AG04450 (cell line): ENCODE measurements around the gene FAM83C. TPM values are rescaled to one million over a fixed set of nuclear protein-coding genes. Genes with fewer than 3 reads are reported as not detected.

ENCODE experiments used
- CTCF ChIA-PET: fragments of 300-600, 350-600 bp; formaldehyde crosslinking; extraction: SDS; loops from one replicate; lab custom pipeline; 2022; ENCODE audit warnings: antibody characterized with exemption, inconsistent platforms; lab: Charles Lee
- POLR2A ChIA-PET: fragments of 350-600 bp; formaldehyde crosslinking; extraction: SDS; loops from one replicate; lab custom pipeline; 2021; ENCODE audit warnings: antibody characterized with exemption, inconsistent platforms; lab: Yijun Ruan, JAX
- DNase-seq: peaks from one replicate; pipeline ENCODE4 v3.0.0-alpha.2; 2011; ENCODE audit warnings: low read depth, low spot score
- H3K27ac ChIP-seq: one replicate; pipeline ENCODE4 v1.5.1; 2012; ENCODE audit warnings: low read depth, low read length, control low read depth
- H3K27me3 ChIP-seq: one replicate; pipeline ENCODE4 v1.6.0; 2012; ENCODE audit warnings: low read length; ENCODE audit not compliant: control insufficient read depth, insufficient read depth
- H3K4me3 ChIP-seq: 2 replicates; pipeline ENCODE4 v1.5.1; 2011; ENCODE audit warnings: mild to moderate bottlenecking, low read depth, low read length, control low read depth
- H3K9me3 ChIP-seq: 2 replicates; pipeline ENCODE4 v1.5.1; 2012; ENCODE audit warnings: low read length; ENCODE audit not compliant: control insufficient read depth, insufficient read depth
- polyA plus RNA-seq: library from polyadenylated mRNA; depleted of rRNA; stranded (reverse); fragments of >200 nt; gene quantifications from 2 replicates; pipeline ENCODE4 v1.2.3, GENCODE V29; 2011
- TF ChIP-seq, protein P1 (sequence below): IDR thresholded peaks from 2 replicates; pipeline ENCODE4 v1.5.1; 2011; ENCODE audit warnings: low read depth, low read length, control low read depth, inconsistent platforms

Gene FAM83C
- polyA plus RNA-seq, 1 experiment = not detected

DNA sequence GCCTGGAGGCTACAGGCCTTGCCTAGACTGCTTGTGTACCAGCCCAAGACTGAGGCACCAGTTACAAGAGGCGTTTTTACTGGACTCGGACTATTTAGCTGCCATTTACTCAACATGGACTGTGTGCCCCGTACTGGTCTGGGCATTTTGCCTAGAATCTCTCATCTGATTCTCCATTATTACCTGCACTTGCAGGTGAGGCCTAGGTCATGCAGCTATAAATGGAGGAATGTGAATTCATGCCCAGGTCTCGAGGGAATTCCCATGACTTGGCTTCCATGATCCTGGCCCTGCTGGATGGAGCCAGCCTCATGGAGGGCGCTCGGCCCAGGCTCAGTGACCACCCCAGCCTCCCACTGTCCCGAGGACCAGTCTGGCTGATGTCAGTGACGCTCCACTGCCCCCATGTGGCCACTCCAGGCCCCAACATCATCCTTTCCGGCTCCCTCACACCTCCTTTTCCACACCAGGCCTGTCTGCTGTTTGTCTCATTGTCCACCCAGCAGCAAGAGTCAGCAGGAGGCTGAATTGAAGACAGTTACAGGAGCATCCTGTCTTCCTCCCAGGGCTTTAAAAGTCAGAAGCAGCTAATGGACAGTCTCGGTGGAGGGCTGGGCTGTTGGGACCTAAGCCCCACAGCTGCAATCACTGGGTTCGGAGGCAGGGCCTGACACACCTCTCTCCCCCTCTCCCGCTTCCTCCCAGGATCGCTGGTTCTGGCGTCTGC lies 23.0 kb downstream of the FAM83C start:
- no peak overlapping the region for H3K4me3 ChIP-seq
- H3K27ac ChIP-seq = no peak overlapping the region
- CTCF ChIA-PET = interaction anchor here (0.6 to 4.8 kb wide), 21 partner anchors 13 to 1303 kb away, joined by 3 to 37 read pairs (median 4); partner anchors contain the start of genes EDEM2, EIF6 and GGT7

DNA sequence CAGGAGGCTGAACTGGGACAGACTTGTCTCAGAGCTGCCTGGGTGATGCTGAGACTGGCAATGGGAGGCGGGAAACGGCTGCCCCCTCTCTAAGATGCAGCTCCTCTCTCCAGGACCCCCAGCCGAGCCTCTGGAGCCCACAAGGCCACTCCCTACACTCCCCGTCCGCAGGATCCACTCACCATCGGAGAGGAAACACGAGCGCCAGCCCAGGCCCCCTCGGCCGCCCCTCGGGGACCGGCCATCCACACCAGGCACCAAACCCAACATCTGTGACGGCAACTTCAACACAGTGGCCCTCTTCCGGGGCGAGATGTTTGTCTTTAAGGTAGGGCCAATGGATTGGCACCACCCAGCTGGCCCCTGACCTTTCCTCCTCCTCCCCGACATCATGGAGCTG lies 25.1 kb downstream of the FAM83C start:
- CTCF ChIA-PET = interaction anchor here (4.2 to 4.8 kb wide), 2 partner anchors 122 to 171 kb away, joined by 33 to 37 read pairs; no protein-coding TSS in a partner anchor
- Histone ChIP-seq H3K27ac (no peak overlapping the region), H3K4me3 (no peak overlapping the region), H3K9me3 (no peaks in the 10 kb centered on the region; the same call in 1 of the 2 replicates), H3K27me3 (no peaks in the 10 kb centered on the region)
- TF ChIP-seq, protein P1, sequence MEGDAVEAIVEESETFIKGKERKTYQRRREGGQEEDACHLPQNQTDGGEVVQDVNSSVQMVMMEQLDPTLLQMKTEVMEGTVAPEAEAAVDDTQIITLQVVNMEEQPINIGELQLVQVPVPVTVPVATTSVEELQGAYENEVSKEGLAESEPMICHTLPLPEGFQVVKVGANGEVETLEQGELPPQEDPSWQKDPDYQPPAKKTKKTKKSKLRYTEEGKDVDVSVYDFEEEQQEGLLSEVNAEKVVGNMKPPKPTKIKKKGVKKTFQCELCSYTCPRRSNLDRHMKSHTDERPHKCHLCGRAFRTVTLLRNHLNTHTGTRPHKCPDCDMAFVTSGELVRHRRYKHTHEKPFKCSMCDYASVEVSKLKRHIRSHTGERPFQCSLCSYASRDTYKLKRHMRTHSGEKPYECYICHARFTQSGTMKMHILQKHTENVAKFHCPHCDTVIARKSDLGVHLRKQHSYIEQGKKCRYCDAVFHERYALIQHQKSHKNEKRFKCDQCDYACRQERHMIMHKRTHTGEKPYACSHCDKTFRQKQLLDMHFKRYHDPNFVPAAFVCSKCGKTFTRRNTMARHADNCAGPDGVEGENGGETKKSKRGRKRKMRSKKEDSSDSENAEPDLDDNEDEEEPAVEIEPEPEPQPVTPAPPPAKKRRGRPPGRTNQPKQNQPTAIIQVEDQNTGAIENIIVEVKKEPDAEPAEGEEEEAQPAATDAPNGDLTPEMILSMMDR = no peak
- POLR2A ChIA-PET = interaction anchor here (0.7 to 0.8 kb wide), 2 partner anchors 11 to 118 kb away, joined by 3 to 4 read pairs; partner anchors contain the start of gene MMP24OS
- DNase-seq = no peak

More for the DNA sequence above, 23.0 kb downstream of the FAM83C start:
- TF ChIP-seq, protein P1 = peak; percentile 84
- Histone ChIP-seq H3K9me3 (no peaks in the 10 kb centered on the region; the same call in 1 of the 2 replicates), H3K27me3 (no peaks in the 10 kb centered on the region)
- no peak for DNase-seq
- POLR2A ChIA-PET = no interaction called here

DNA sequence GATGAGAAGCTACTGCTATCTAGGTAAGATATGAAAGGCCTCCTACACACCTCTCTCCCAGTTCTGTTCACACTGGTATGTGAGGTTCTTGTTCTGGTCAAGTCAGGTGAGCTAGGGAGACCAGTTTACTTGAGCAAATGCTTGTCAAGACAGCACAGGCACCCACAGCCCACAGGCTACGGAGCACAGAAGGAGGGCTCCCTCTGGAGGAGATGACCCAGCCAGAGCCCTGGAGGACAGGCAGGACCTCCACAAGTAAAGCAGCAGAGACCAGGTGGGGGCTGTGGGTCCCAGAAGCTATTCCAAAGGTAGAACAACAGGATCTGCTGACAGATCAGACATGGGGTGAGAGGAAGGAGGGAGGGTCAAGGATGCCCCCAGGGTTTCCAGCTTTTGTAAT lies 27.5 kb downstream of the FAM83C start:
- POLR2A ChIA-PET = interaction anchor here (0.5 kb wide), 1 partner anchor 175 kb away, joined by 4 read pairs; no protein-coding TSS in a partner anchor
- no peak for DNase-seq

DNA sequence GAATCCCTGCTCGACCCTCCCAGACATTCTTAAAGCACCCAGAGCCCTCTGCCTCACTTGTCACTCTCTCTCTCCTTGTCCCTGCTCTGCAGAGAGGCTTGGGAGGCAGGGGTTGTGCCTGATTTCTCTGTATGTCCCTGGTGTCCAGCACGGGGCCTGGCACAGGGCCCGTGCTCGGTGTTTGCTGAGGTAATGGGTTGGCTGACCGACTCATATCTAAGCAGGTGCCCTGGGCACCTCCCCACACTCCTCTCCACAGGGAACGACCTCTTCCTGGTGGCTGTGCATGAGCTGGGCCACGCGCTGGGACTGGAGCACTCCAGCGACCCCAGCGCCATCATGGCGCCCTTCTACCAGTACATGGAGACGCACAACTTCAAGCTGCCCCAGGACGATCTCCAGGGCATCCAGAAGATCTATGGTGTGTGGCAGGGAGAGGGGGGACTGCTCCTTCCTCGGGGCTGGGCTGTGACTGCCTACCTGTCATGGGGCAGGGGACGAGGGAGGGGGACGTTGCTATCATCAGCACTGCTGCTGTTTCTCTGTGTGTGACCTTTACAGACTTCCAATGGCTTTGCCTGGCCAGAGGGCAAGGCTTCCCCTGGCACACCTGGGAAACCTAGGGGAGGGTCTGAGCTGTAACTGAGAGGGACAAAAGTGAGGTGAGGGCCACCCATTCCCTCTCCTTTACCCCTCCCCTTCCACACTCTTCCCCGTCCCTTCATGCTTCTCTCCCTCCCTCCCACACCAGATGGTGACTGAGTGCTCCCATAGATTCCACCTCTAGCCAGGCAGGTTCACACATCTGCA lies 28.5 kb downstream of the FAM83C start:
- TF ChIP-seq, protein P1 = no peak
- CTCF ChIA-PET = interaction anchor here (0.6 to 4.2 kb wide), 9 partner anchors 23 to 255 kb away, joined by 4 to 33 read pairs (median 5); partner anchors contain the start of gene EDEM2
- no peak overlapping the region for H3K4me3 ChIP-seq
- H3K27me3 ChIP-seq = no peaks in the 10 kb centered on the region
- POLR2A ChIA-PET = interaction anchor here (0.6 to 0.7 kb wide), 5 partner anchors 13 to 261 kb away, joined by 3 to 8 read pairs (median 5); no protein-coding TSS in a partner anchor
- no peak for DNase-seq
- peak overlapping the region; percentile 47 for H3K27ac ChIP-seq
- H3K9me3 ChIP-seq = no peaks in the 10 kb centered on the region

More for the DNA sequence above, 27.5 kb downstream of the FAM83C start:
- Histone ChIP-seq H3K27ac (no peak overlapping the region), H3K9me3 (no peaks in the 10 kb centered on the region; the same call in 1 of the 2 replicates), H3K27me3 (no peaks in the 10 kb centered on the region), H3K4me3 (no peak overlapping the region)
- TF ChIP-seq, protein P1 = peak; percentile 38
- CTCF ChIA-PET = interaction anchor here (0.6 to 4.2 kb wide), 6 partner anchors 56 to 242 kb away, joined by 3 to 33 read pairs (median 6); partner anchors contain the start of gene EDEM2
